Spinal cord (tissue), 10 donors: ENCODE measurements around the gene DNM2. TPM values are rescaled to one million over a fixed set of nuclear protein-coding genes. Genes with fewer than 3 reads are reported as not detected.

ENCODE experiments used
- DNase-seq, 6 donors: peaks; one replicate each; pipeline versions ENCODE4 v3.0.0 to v3.0.0-alpha.2; 2013 to 2015; ENCODE audit warnings: low spot score in 6 of 6, low read depth in 4 of 6
- H3K27ac ChIP-seq: one replicate; pipeline ENCODE4 v1.5.1; 2013; ENCODE audit warnings: low read depth, low read length, control low read depth
- H3K27me3 ChIP-seq: one replicate; pipeline ENCODE4 v1.6.1; 2013; ENCODE audit warnings: low read length; ENCODE audit not compliant: control insufficient read depth, insufficient read depth
- H3K36me3 ChIP-seq: one replicate; pipeline ENCODE4 v1.6.1; 2013; ENCODE audit warnings: low read length; ENCODE audit not compliant: control insufficient read depth, insufficient read depth
- H3K4me1 ChIP-seq: one replicate; pipeline ENCODE4 v1.6.1; 2013; ENCODE audit warnings: low read length; ENCODE audit not compliant: control insufficient read depth, insufficient read depth
- H3K4me3 ChIP-seq: one replicate; pipeline ENCODE4 v1.5.1; 2013; ENCODE audit warnings: low read depth, low read length, control low read depth
- H3K9me3 ChIP-seq: one replicate; pipeline ENCODE4 v1.6.1; 2013; ENCODE audit warnings: low read length; ENCODE audit not compliant: control insufficient read depth, insufficient read depth
- WGBS: methylation state at CpG from one replicate; pipeline ENCODE4 v1.1.5; 2013; ENCODE audit warnings: missing lambda C conversion rate; ENCODE audit not compliant: insufficient coverage; 5-methylcytosine and 5-hydroxymethylcytosine counted together
- polyA plus RNA-seq, 2 donors: library from polyadenylated mRNA; unstranded; fragments of 120-200 nt; gene quantifications; one replicate each; pipeline ENCODE4 v1.2.1, GENCODE V29; 2013; ENCODE audit not compliant: insufficient read length in 2 of 2
- total RNA-seq, 2 donors: library from RNA; depleted of rRNA in 1 of 2; stranded (reverse); fragments of 120-200 nt in 1 of 2; fragments of >200 nt in 1 of 2; gene quantifications; one replicate each; pipeline versions ENCODE4 v1.2.3 to v1.2.4, GENCODE V29; 2013 to 2014
- donor health status: healthy.

The DNM2 gene
- total and polyA plus RNA-seq, 4 donors: 59.2 to 111 (median 85.0) TPM

- peaks cover 18% of the 10 kb centered on the region for H3K36me3 ChIP-seq
- H3K4me3 ChIP-seq: no peak overlapping the region
- 95% methylated on average over 20 of the region's 20 CpGs for WGBS
- H3K27me3 ChIP-seq: no peaks in the 10 kb centered on the region
- H3K27ac ChIP-seq: no peak overlapping the region
- H3K4me1 ChIP-seq: peaks cover 58% of the 10 kb centered on the region
- DNase-seq: no peak
- H3K9me3 ChIP-seq: no peaks in the 10 kb centered on the region
These were observed 30.5 kb downstream of the DNM2 start for GRCh38 chr19:10748195-10748926.

GRCh38 chr19:10748927-10749434 lies 31.1 kb downstream of the DNM2 start:
- 74% methylated on average over 10 of the region's 10 CpGs for WGBS
- DNase-seq: no peak
- Histone ChIP-seq H3K36me3 (peaks cover 18% of the 10 kb centered on the region), H3K4me1 (peaks cover 56% of the 10 kb centered on the region), H3K27me3 (no peaks in the 10 kb centered on the region), H3K9me3 (no peaks in the 10 kb centered on the region), H3K4me3 (no peak overlapping the region), H3K27ac (no peak overlapping the region)

- H3K4me3 ChIP-seq: no peak overlapping the region
- no peak overlapping the region for H3K27ac ChIP-seq
- H3K27me3 ChIP-seq: no peaks in the 10 kb centered on the region
- WGBS: 93% methylated on average over 12 of the region's 13 CpGs
- no peaks in the 10 kb centered on the region for H3K9me3 ChIP-seq
- DNase-seq: no peak
- H3K4me1 ChIP-seq: peaks cover 49% of the 10 kb centered on the region
- H3K36me3 ChIP-seq: peaks cover 16% of the 10 kb centered on the region
These were observed 31.8 kb downstream of the DNM2 start for GRCh38 chr19:10749435-10750384.

GRCh38 chr19:10751109-10751953 lies 33.5 kb downstream of the DNM2 start:
- H3K36me3 ChIP-seq: peaks cover 20% of the 10 kb centered on the region
- 72% methylated on average over 20 of the region's 21 CpGs for WGBS
- H3K4me1 ChIP-seq: peaks cover 48% of the 10 kb centered on the region
- no peak overlapping the region for H3K27ac ChIP-seq
- no peaks in the 10 kb centered on the region for H3K27me3 ChIP-seq
- no peaks in the 10 kb centered on the region for H3K9me3 ChIP-seq
- DNase-seq: no peak
- H3K4me3 ChIP-seq: no peak overlapping the region

- Histone ChIP-seq H3K27ac (no peak overlapping the region), H3K36me3 (peaks cover 26% of the 10 kb centered on the region), H3K9me3 (no peaks in the 10 kb centered on the region), H3K4me3 (no peak overlapping the region), H3K4me1 (peaks cover 54% of the 10 kb centered on the region), H3K27me3 (no peaks in the 10 kb centered on the region)
- DNase-seq: no peak
- 79% methylated on average over 7 of the region's 8 CpGs for WGBS
These were observed 34.5 kb downstream of the DNM2 start for GRCh38 chr19:10752237-10752912.

- no peak for DNase-seq
- Histone ChIP-seq H3K9me3 (no peaks in the 10 kb centered on the region), H3K4me3 (no peak overlapping the region), H3K4me1 (peaks cover 49% of the 10 kb centered on the region), H3K36me3 (peaks cover 23% of the 10 kb centered on the region), H3K27ac (no peak overlapping the region), H3K27me3 (no peaks in the 10 kb centered on the region)
- WGBS: 92% methylated on average over 4 of the region's 10 CpGs
These were observed 35.2 kb downstream of the DNM2 start for GRCh38 chr19:10752913-10753704.

GRCh38 chr19:10756371-10756770 lies 38.5 kb downstream of the DNM2 start:
- DNase-seq: no peak
- WGBS: 77% methylated on average over 10 of the region's 10 CpGs
- H3K9me3 ChIP-seq: no peaks in the 10 kb centered on the region
- no peak overlapping the region for H3K27ac ChIP-seq
- peaks cover 34% of the 10 kb centered on the region for H3K4me1 ChIP-seq
- peaks cover 24% of the 10 kb centered on the region for H3K36me3 ChIP-seq
- H3K4me3 ChIP-seq: no peak overlapping the region
- no peaks in the 10 kb centered on the region for H3K27me3 ChIP-seq

GRCh38 chr19:10756791-10757190 lies 38.9 kb downstream of the DNM2 start:
- H3K27me3 ChIP-seq: no peaks in the 10 kb centered on the region
- WGBS: 97% methylated on average over 7 of the region's 7 CpGs
- no peak overlapping the region for H3K4me3 ChIP-seq
- DNase-seq: no peak
- H3K4me1 ChIP-seq: peaks cover 34% of the 10 kb centered on the region
- no peak overlapping the region for H3K27ac ChIP-seq
- H3K9me3 ChIP-seq: no peaks in the 10 kb centered on the region
- H3K36me3 ChIP-seq: peaks cover 28% of the 10 kb centered on the region
